Midbrain (tissue), 1 donor: ENCODE data around the gene EPSTI1.
"Not testable (repeated sequence)": the region's sequence is repeated elsewhere in the genome, so short reads cannot be mapped to it uniquely, and the experiment has no call there.

Experiments used
- DNase-seq: peaks from one replicate; lab custom pipeline; 2025; lab: John Stamatoyannopoulos, UW

Gene EPSTI1

GRCh38 chr13:43005460-43006236, 13.6 kb upstream of the EPSTI1 start:
- no peak for DNase-seq

- no peak for DNase-seq
These were observed 11.7 kb upstream of the EPSTI1 start for GRCh38 chr13:43003729-43004128.

GRCh38 chr13:43003010-43003409, 11.0 kb upstream of the EPSTI1 start:
- no peak for DNase-seq

GRCh38 chr13:43002021-43002420, 10.0 kb upstream of the EPSTI1 start:
- no peak for DNase-seq

- DNase-seq = no peak
These were observed 8.6 kb upstream of the EPSTI1 start for GRCh38 chr13:43000676-43001075.

- no peak for DNase-seq
These were observed 7.5 kb upstream of the EPSTI1 start for GRCh38 chr13:42999491-42999890.

GRCh38 chr13:42997381-42997780, 5.3 kb upstream of the EPSTI1 start:
- DNase-seq = no peak

- DNase-seq = no peak
These were observed 4.5 kb upstream of the EPSTI1 start for GRCh38 chr13:42996584-42996983.

- DNase-seq = no peak
These were observed 2.8 kb upstream of the EPSTI1 start for GRCh38 chr13:42994878-42995277.

- no peak for DNase-seq
These were observed 702 bp upstream of the EPSTI1 start for GRCh38 chr13:42992764-42993122.

GRCh38 chr13:42991233-42991897, 676 bp downstream of the EPSTI1 start:
- not testable (repeated sequence) for DNase-seq

- no peak for DNase-seq
These were observed 1.5 kb downstream of the EPSTI1 start for GRCh38 chr13:42990291-42991232.

GRCh38 chr13:42986176-42986574, 5.9 kb downstream of the EPSTI1 start:
- DNase-seq = no peak

- no peak for DNase-seq
These were observed 6.5 kb downstream of the EPSTI1 start for GRCh38 chr13:42985312-42986175.

- no peak for DNase-seq
These were observed 7.3 kb downstream of the EPSTI1 start for GRCh38 chr13:42984691-42985090.

- no peak for DNase-seq
These were observed 8.0 kb downstream of the EPSTI1 start for GRCh38 chr13:42984026-42984425.

- DNase-seq = no peak
These were observed 10.2 kb downstream of the EPSTI1 start for GRCh38 chr13:42981853-42982252.

GRCh38 chr13:42981317-42981716, 10.7 kb downstream of the EPSTI1 start:
- DNase-seq = no peak

GRCh38 chr13:42977219-42977659, 14.8 kb downstream of the EPSTI1 start:
- no peak for DNase-seq

GRCh38 chr13:42976066-42976465, 16.0 kb downstream of the EPSTI1 start:
- no peak for DNase-seq

- no peak for DNase-seq
These were observed 18.5 kb downstream of the EPSTI1 start for GRCh38 chr13:42973581-42973980.
